HL-60 (cell line): Measurements from ENCODE around the gene CDH15.

Experiments used
- DNase-seq, 2 experiments: peaks; one replicate each; pipeline ENCODE4 v3.0.0-alpha.2; 2010 to 2020; ENCODE audit warnings: low read depth in 1 of 2, low spot score in 1 of 2
- H3K27ac ChIP-seq: fragments of 250-450 bp; sonication (Bioruptor Pico); replicated peaks from 2 replicates; pipeline ENCODE4 v1.5.1; 2020; ENCODE audit warnings: mild to moderate bottlenecking, moderate library complexity
- H3K27me3 ChIP-seq: fragments of 250-450 bp; sonication (Bioruptor Pico); 2 replicates; pipeline ENCODE4 v1.5.1; 2021; ENCODE audit warnings: mild to moderate bottlenecking, moderate library complexity; ENCODE audit not compliant: insufficient read depth, poor library complexity, severe bottlenecking
- H3K4me3 ChIP-seq: replicated peaks from 2 replicates; pipeline ENCODE4 v1.5.1; 2011; ENCODE audit warnings: mild to moderate bottlenecking, control low read depth, low read length; ENCODE audit not compliant: insufficient read depth
- CTCF ChIP-seq: IDR thresholded peaks from one replicate; pipeline ENCODE4 v1.5.1; 2011; ENCODE audit warnings: low read length, control low read depth, inconsistent platforms; ENCODE audit not compliant: insufficient read depth
- GABPA ChIP-seq: IDR thresholded peaks from 2 replicates; pipeline ENCODE4 v1.6.1; 2012; ENCODE audit warnings: low read depth
- POLR2AphosphoS5 ChIP-seq: IDR thresholded peaks from 2 replicates; pipeline ENCODE4 v1.6.1; 2012; ENCODE audit warnings: low read depth
- REST ChIP-seq: IDR thresholded peaks from 2 replicates; pipeline ENCODE4 v1.6.1; 2012; ENCODE audit warnings: low read depth; ENCODE audit not compliant: insufficient replicate concordance
- SPI1 ChIP-seq: IDR thresholded peaks from 2 replicates; pipeline ENCODE4 v1.6.1; 2012; ENCODE audit warnings: low read depth, mild to moderate bottlenecking, borderline replicate concordance

Gene CDH15

DNA sequence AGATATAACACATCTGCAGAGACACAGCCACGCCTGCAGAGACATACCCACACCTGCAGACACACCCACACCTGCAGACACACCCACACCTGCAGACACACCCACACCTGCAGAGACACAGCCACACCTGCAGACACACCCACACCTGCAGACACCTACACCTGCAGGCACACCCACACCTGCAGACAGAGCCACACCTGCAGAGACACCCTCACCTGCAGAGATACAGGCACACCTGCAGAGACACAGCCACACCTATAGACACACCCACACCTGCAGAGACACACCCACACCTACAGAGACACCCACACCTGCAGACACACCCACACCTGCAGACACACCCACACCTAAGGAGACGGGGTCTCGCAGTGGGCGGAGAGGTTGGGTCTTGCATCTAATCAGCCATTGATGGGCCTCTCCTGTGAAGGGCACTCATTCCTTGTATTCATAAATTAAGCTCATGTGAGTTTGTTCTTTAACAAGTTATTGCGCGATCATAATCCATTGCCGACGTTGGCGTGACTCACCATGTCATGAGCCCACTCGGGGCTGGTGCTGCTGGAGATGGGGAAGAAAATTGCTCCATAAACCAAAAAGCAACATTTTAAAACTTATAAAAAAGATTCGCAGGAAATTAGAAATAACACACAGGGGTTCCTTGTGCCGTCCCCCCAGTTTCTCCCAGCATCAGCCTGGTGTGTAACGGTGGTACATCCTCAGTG lies 28.9 kb upstream of the CDH15 start:
- no peaks in the 10 kb centered on the region for H3K27me3 ChIP-seq
- no peak for DNase-seq
- H3K4me3 ChIP-seq, result no peak overlapping the region
- TF ChIP-seq POLR2AphosphoS5, result no peak
- no peak for TF ChIP-seq SPI1
- no peak for TF ChIP-seq REST
- no peak for TF ChIP-seq CTCF
- TF ChIP-seq GABPA, result no peak
- no peak overlapping the region for H3K27ac ChIP-seq

DNA sequence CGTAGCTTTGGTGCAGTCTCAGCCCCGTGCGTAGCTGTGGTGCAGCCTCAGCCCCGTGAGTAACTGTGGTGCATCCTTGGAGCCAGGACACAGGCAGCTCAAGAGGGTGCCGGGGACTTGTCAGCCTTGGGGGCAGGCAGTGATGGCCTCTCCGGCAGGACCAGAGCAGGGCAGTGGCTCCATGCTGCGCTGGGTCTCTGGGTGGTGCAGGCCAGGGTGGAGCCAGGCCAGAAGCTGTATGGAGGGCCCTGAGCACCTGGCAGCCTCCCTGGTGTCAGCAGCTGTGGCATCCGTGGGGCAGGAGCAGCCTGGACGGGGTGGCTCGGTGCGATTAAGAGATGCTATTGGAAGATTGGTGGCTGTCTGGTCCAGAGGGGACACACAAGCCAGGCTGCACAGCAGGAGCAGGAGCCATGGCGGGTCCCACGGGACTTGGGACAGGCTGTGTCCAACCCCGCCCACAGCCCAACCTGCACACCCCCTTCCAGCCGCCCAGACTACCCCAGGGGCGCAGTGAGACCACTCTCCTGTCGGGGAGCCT lies 28.3 kb upstream of the CDH15 start:
- DNase-seq, result no peak
- no peak overlapping the region for H3K27ac ChIP-seq
- H3K4me3 ChIP-seq, result no peak overlapping the region
- no peak for TF ChIP-seq POLR2AphosphoS5
- no peaks in the 10 kb centered on the region for H3K27me3 ChIP-seq

- no peaks in the 10 kb centered on the region for H3K27me3 ChIP-seq
- H3K4me3 ChIP-seq, result no peak overlapping the region
- no peak overlapping the region for H3K27ac ChIP-seq
- DNase-seq, result no peak
- TF ChIP-seq CTCF, result no peak
- no peak for TF ChIP-seq POLR2AphosphoS5
- no peak for TF ChIP-seq GABPA
Observed at GRCh38 chr16:89143911-89144675, 27.5 kb upstream of the CDH15 start.

GRCh38 chr16:89144681-89145080 lies 26.9 kb upstream of the CDH15 start:
- DNase-seq, result no peak
- H3K27ac ChIP-seq, result no peak overlapping the region
- no peak overlapping the region for H3K4me3 ChIP-seq
- TF ChIP-seq POLR2AphosphoS5 (no peak), CTCF (no peak), REST (no peak), GABPA (no peak), SPI1 (no peak)
- no peaks in the 10 kb centered on the region for H3K27me3 ChIP-seq
